Endometrial microvascular endothelial cells (primary cell): Measurements from ENCODE around the gene CNPY1. TPM values are rescaled to one million over a fixed set of nuclear protein-coding genes. Genes with fewer than 3 reads are reported as not detected.
"Not testable (repeated sequence)": the region's sequence is repeated elsewhere in the genome, so short reads cannot be mapped to it uniquely, and the experiment has no call there.

Source experiments
- in situ Hi-C: cut with HindIII; loops from 2 replicates; pipeline ENCODE4 v1.10.0; 2017; ENCODE audit warnings: low sequenced_read_pairs, low pct_unique_long_range_greater_than_20kb; ENCODE audit errors: inconsistent ontology term
- total RNA-seq: library from RNA; depleted of rRNA; stranded (reverse); fragments of >200 nt; gene quantifications from one replicate; pipeline ENCODE4 v1.2.3, GENCODE V29; 2015; ENCODE audit errors: inconsistent ontology term

CNPY1 gene
- total RNA-seq, 1 donor from 2014 or later = not detected

DNA sequence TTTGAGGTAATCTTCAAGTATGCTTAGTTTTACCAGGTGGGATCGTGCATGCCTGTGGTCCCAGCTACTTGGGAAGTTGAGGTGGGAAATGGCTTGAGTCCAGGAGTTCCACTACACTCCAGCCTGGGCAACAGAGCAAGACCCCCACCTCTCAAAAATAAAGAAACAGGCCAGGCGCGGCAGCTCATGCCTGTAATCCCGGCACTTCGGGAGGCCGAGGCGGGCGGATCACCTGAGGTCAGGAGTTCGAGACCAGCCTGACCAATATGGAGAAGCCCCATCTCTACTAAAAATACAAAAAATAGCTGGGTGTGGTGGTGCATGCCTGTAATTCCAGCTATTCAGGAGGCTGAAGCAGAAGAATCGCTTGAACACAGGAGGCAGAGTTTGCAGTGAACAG lies 16.6 kb upstream of the CNPY1 start:
- in situ Hi-C loops = not testable (repeated sequence)

DNA sequence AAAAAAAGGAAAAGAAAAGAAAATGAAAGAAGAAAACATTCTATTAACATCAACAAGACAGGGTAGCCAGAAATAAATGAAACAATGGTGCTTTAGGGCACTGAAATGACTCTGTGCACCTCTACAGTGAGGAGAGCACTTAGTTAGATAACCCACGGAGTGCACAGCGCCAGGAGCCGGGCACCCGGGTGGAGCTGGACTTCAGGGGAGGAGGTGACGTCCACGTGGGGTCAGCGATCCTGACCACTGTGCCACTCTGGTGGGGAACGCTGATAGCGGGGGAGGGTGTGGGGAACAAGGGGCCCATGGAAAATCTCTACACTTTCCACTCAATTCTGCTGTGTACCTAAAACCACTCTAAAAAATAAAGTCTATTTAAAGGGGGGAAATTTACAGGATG lies 15.7 kb upstream of the CNPY1 start:
- in situ Hi-C loops = no loop called here

- in situ Hi-C loops = no loop called here
Measured at GRCh38 chr7:155560982-155561686, 14.8 kb upstream of the CNPY1 start.

GRCh38 chr7:155560196-155560885 lies 14.0 kb upstream of the CNPY1 start:
- in situ Hi-C loops = no loop called here

DNA sequence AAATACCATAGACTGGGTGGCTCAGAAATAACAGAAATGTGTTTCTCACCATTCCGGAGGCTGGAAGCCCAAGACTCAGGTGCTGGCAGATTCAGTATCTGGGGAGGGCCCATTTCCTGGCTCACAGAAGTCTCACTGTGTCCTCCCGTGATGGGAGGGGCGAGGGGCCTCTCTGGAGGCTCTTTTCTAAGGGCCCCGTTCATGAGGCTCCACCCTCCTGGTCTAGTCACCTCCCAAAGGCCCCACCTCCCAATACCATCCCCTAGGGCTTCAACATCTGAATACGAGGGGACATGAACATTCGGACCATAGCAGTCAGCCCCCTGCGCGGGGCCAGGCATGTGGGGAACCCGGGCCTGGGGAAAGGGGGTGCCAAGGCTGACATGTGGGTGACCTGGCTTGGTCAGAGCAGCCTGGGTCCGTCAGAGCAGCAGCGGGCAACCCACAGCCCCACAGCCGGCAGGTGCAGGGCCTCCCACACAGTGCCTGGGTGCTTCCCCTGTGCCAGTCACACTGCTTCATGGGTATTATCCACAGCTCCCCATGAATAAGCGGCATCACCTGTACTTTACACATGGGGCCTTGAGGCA lies 13.3 kb upstream of the CNPY1 start:
- in situ Hi-C loops = no loop called here

- in situ Hi-C loops = no loop called here
Measured at GRCh38 chr7:155558961-155559360, 12.6 kb upstream of the CNPY1 start.

- in situ Hi-C loops = no loop called here
Measured at GRCh38 chr7:155558351-155558750, 12.0 kb upstream of the CNPY1 start.

- in situ Hi-C loops = no loop called here
Measured at GRCh38 chr7:155557778-155558177, 11.4 kb upstream of the CNPY1 start.

- in situ Hi-C loops = no loop called here
Measured at GRCh38 chr7:155556763-155557162, 10.4 kb upstream of the CNPY1 start.

DNA sequence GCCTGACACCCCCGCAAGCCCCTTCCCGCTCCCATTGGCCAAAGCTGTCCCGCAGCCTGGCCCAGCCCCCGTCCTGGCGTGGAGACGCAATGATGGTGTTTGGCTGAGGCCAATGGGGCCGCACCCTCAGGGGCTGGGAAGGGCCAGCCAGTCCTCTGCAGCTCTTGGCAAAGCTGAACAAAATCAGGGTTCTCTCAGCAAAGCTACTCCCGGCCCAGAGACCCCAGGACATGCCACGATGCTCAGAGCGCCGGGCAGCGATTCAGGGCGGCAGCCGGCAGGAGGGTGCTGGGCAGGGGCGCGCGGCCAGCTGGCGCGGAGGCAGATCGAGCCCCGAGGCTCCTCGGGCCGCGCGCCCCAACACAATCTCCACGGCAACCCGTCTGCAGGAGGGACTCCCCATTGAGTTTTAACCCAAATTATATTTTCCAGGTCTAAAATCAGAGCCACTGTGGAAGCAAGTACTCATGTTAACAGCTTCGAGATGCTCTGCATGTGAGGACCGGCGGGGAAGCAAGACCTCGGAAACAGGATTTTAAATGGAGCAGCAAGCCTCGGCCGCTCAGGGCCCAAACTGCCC lies 8.8 kb upstream of the CNPY1 start:
- in situ Hi-C loops = no loop called here

GRCh38 chr7:155553871-155554270 lies 7.5 kb upstream of the CNPY1 start:
- in situ Hi-C loops = no loop called here

DNA sequence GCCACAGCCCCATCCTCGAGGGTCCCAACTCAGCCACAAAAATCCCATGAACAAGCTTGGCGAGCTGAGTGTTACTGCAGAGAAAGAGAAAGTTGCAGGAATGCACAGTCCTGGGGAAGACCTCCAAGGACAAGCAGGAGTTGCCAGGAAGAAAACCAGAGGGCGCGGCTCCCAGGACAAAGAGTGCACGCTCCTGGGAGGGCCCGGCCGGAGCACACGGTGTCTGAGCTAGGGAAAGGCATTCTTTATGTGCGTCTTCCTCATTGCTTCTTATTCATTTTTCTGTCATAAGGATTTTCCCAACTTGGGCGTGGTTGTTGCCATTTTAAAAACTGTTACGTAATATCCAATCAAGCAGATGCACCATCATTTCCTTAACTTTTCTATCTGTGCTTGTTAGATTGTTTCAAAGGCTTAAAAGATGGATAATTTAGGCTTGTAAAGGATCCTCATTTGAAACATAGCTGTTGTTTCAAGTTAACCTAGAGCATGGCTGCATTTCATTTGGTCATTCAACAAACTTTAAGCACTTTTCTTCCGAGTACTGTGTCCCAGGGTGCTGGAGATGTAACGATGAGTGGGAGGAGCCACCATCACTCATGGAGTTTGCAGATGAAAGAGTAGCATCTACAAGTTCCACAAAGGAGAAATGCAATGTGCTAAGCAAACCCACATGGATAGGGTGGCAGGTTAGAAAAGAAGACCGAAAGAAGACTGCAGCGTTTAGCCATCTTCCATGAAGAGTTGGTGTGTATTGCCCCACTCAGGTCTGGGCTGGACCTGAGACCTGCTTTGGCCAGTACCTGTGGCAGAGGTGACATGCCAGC lies 5.6 kb upstream of the CNPY1 start:
- in situ Hi-C loops = no loop called here

GRCh38 chr7:155550916-155551315 lies 4.6 kb upstream of the CNPY1 start:
- in situ Hi-C loops = no loop called here

DNA sequence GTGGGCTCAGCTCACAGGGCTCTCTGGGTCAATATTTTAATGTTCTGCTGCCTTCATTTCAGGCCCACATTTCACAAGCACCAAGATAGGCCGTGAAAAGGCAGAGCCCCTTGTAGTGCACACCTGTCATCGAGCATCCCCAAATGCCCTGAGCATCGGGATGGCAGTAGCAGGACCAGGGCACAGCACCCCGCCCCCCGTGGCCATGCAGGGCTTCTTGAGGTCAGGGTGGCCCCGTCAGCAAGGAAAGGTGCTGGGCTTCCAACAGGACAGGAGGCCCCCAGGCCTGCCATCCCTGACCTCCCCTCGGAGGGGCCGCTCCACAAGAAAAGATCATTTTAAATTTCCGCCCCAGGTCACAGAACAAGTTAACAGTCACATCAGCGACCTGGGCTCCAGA lies 2.9 kb upstream of the CNPY1 start:
- in situ Hi-C loops = no loop called here

- in situ Hi-C loops = no loop called here
Measured at GRCh38 chr7:155547161-155547791, 917 bp upstream of the CNPY1 start.

DNA sequence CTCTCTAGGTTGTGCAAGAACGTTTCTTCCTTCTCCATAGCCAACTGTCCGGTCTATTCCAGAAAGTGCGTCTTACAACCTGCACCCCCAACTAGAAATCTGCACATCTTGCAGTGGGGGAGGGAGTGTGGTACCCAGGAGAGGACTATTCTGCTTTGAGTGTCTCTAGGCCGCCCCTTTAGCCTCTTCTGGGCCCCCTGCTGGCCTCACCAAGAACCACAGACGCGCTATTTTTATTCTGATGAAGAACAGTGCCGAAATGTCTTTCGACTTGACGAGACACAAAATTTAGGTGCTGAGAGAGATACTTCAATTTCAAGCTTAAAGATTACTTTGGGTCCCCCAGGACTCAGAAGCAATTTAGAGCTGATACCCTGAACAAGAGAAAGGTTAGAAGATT lies 1.0 kb downstream of the CNPY1 start:
- in situ Hi-C loops = no loop called here

DNA sequence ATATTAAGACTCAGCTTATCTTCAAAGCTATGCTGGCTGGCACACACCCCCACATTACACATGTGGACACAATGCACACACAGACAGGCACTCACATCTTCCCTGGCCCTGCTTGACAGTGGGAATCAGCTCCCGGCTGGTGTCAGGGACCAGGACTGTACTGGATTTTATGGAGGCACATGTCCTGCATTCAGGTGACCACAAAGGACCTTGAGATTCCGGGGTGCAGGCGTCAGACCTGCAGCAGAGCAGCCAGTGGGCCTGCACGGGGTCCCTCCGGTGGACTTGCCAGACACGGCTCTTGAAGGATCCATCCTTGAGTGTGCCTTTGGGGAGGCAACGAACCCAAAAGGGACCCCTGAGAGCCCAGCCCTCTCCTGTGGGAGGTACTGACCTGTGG lies 1.9 kb downstream of the CNPY1 start:
- in situ Hi-C loops = no loop called here

GRCh38 chr7:155543926-155544325 lies 2.4 kb downstream of the CNPY1 start:
- in situ Hi-C loops = no loop called here
